IMR-90 (cell line): ENCODE measurements around the gene THAP6. TPM values are rescaled to one million over a fixed set of nuclear protein-coding genes. Genes with fewer than 3 reads are reported as not detected.

Experiments
- ATAC-seq: fragments of 200-7000 bp; cut with Tn5 transposase; 2 replicates; pipeline ENCODE4 v1.9.1; 2020; ENCODE audit warnings: low read depth, mild to moderate bottlenecking, moderate library complexity
- BruUV-seq: library from RNA; stranded (reverse); fragments of 400-500 nt; replicated peaks from 2 replicates; lab custom pipeline; 2021; lab: Mats Ljungman, UMichigan
- CTCF ChIA-PET: fragments of 300-600 bp; formaldehyde crosslinking; extraction: SDS; loops from one replicate; lab custom pipeline; 2021; ENCODE audit warnings: antibody characterized with exemption; lab: Yijun Ruan, JAX
- POLR2A ChIA-PET: fragments of 300-600 bp; sonication (Branson Sonifier 250); formaldehyde crosslinking; loops from one replicate; lab custom pipeline; 2022; ENCODE audit warnings: antibody characterized with exemption; ENCODE audit not compliant: unreplicated experiment; lab: Charles Lee
- DNase-seq: peaks from one replicate; pipeline ENCODE4 v3.0.0; 2013
- H2AFZ ChIP-seq: replicated peaks from 2 replicates; pipeline ENCODE3; 2013; ENCODE audit warnings: low read length, mild to moderate bottlenecking; ENCODE audit not compliant: poor library complexity
- H2AK5ac ChIP-seq: 2 replicates; pipeline ENCODE4 v1.6.1; 2013; ENCODE audit warnings: low read depth, low read length, inconsistent platforms
- H2AK9ac ChIP-seq: replicated peaks from 2 replicates; pipeline ENCODE3; 2013; ENCODE audit warnings: mild to moderate bottlenecking, low read depth, low read length, moderate library complexity; ENCODE audit not compliant: poor library complexity
- H2BK120ac ChIP-seq: 2 replicates; pipeline ENCODE4 v1.6.1; 2013; ENCODE audit warnings: low read depth, low read length, inconsistent platforms
- H2BK15ac ChIP-seq: 3 replicates; pipeline ENCODE4 v1.6.1; 2013; ENCODE audit warnings: low read depth, low read length, inconsistent platforms
- H2BK20ac ChIP-seq: 2 replicates; pipeline ENCODE4 v1.6.1; 2013; ENCODE audit warnings: low read depth, mild to moderate bottlenecking, inconsistent platforms, low read length, moderate library complexity
- H2BK5ac ChIP-seq: 2 replicates; pipeline ENCODE4 v1.6.1; 2013; ENCODE audit warnings: mild to moderate bottlenecking, low read depth, low read length, inconsistent platforms; ENCODE audit not compliant: poor library complexity, severe bottlenecking
- H3K14ac ChIP-seq: replicated peaks from 2 replicates; pipeline ENCODE4 v1.6.1; 2013; ENCODE audit warnings: low read depth, low read length, inconsistent platforms
- H3K18ac ChIP-seq: 2 replicates; pipeline ENCODE4 v1.6.1; 2013; ENCODE audit warnings: low read depth, low read length, control low read depth
- H3K23ac ChIP-seq: 2 replicates; pipeline ENCODE4 v1.6.1; 2013; ENCODE audit warnings: low read depth, low read length, inconsistent platforms
- H3K27ac ChIP-seq: 2 replicates; pipeline ENCODE4 v1.5.1; 2013; ENCODE audit warnings: mild to moderate bottlenecking, control low read depth, low read length; ENCODE audit not compliant: insufficient read depth
- H3K27me3 ChIP-seq: 2 replicates; pipeline ENCODE4 v1.6.1; 2013; ENCODE audit warnings: low read length; ENCODE audit not compliant: control insufficient read depth, insufficient read depth
- H3K36me3 ChIP-seq: 2 replicates; pipeline ENCODE4 v1.6.1; 2013; ENCODE audit warnings: low read length, mixed read lengths; ENCODE audit not compliant: control insufficient read depth, insufficient read depth
- H3K4ac ChIP-seq: 2 replicates; pipeline ENCODE4 v1.6.1; 2013; ENCODE audit warnings: low read depth, low read length, inconsistent platforms
- H3K4me1 ChIP-seq: 2 replicates; pipeline ENCODE4 v1.6.1; 2013; ENCODE audit warnings: low read length, mixed read lengths; ENCODE audit not compliant: control insufficient read depth, insufficient read depth
- H3K4me2 ChIP-seq: 2 replicates; pipeline ENCODE4 v1.6.1; 2013; ENCODE audit warnings: low read depth, mild to moderate bottlenecking, control low read depth, low read length, moderate library complexity
- H3K4me3 ChIP-seq: 2 replicates; pipeline ENCODE4 v1.5.1; 2013; ENCODE audit warnings: low read depth, mild to moderate bottlenecking, control low read depth, low read length, moderate library complexity; ENCODE audit not compliant: insufficient read depth
- H3K56ac ChIP-seq: 2 replicates; pipeline ENCODE4 v1.6.1; 2013; ENCODE audit warnings: low read length, inconsistent platforms; ENCODE audit not compliant: insufficient read depth; ENCODE audit errors: extremely low read depth
- H3K79me1 ChIP-seq, 2 experiments: 2 replicates each; pipeline ENCODE4 v1.6.1; 2013; ENCODE audit warnings: low read length in 2 of 2, inconsistent platforms in 1 of 2, low read depth in 1 of 2
- H3K9ac ChIP-seq: 2 replicates; pipeline ENCODE4 v1.6.1; 2013; ENCODE audit warnings: low read depth, low read length, control low read depth
- H3K9me1 ChIP-seq: 2 replicates; pipeline ENCODE4 v1.6.1; 2013; ENCODE audit warnings: low read length, inconsistent platforms; ENCODE audit not compliant: insufficient read depth
- H3K9me3 ChIP-seq: 2 replicates; pipeline ENCODE4 v1.6.1; 2013; ENCODE audit warnings: low read length; ENCODE audit not compliant: control insufficient read depth, insufficient read depth
- H4K20me1 ChIP-seq: 2 replicates; pipeline ENCODE4 v1.6.1; 2013; ENCODE audit warnings: low read length, inconsistent platforms; ENCODE audit not compliant: insufficient read depth
- H4K5ac ChIP-seq: 2 replicates; pipeline ENCODE4 v1.6.1; 2013; ENCODE audit warnings: mild to moderate bottlenecking, low read depth, low read length, control low read depth
- H4K8ac ChIP-seq, 2 experiments: 2 replicates each; pipeline ENCODE4 v1.6.1; 2013; ENCODE audit warnings: low read depth in 2 of 2, low read length in 2 of 2, control low read depth in 1 of 2, inconsistent platforms in 1 of 2
- H4K91ac ChIP-seq: 2 replicates; pipeline ENCODE4 v1.6.1; 2013; ENCODE audit warnings: low read depth, low read length, inconsistent platforms; ENCODE audit not compliant: insufficient read depth
- BHLHE40 ChIP-seq: fragments of 150-350 bp; IDR thresholded peaks from 2 replicates; pipeline ENCODE4 v1.6.1; 2016; ENCODE audit warnings: mild to moderate bottlenecking, low read depth, low read length
- CEBPB ChIP-seq: IDR thresholded peaks from 2 replicates; pipeline ENCODE4 v1.6.1; 2012; ENCODE audit warnings: low read depth, low read length, improper control_type of control experiment
- CHD1 ChIP-seq: IDR thresholded peaks from 2 replicates; pipeline ENCODE4 v1.6.1; 2012; ENCODE audit warnings: low read depth, low read length, improper control_type of control experiment
- CTCF ChIP-seq: conservative IDR thresholded peaks from 2 replicates; pipeline ENCODE4 v1.5.1; 2012; ENCODE audit warnings: mild to moderate bottlenecking, low read depth, low read length, improper control_type of control experiment
- ELK1 ChIP-seq: fragments of 150-350 bp; IDR thresholded peaks from 2 replicates; pipeline ENCODE4 v1.6.1; 2016; ENCODE audit warnings: low read depth, mild to moderate bottlenecking, low read length, moderate library complexity, borderline replicate concordance
- FOS ChIP-seq: fragments of 150-350 bp; IDR thresholded peaks from 2 replicates; pipeline ENCODE4 v1.6.1; 2016; ENCODE audit warnings: low read depth, low read length
- MAFK ChIP-seq: IDR thresholded peaks from 2 replicates; pipeline ENCODE4 v1.6.1; 2012; ENCODE audit warnings: low read depth, low read length, improper control_type of control experiment
- MAZ ChIP-seq: IDR thresholded peaks from 2 replicates; pipeline ENCODE4 v1.6.1; 2012; ENCODE audit warnings: low read depth, mild to moderate bottlenecking, low read length, improper control_type of control experiment, moderate library complexity, borderline replicate concordance
- MXI1 ChIP-seq: IDR thresholded peaks from 2 replicates; pipeline ENCODE4 v1.6.1; 2012; ENCODE audit warnings: low read depth, mild to moderate bottlenecking, low read length, moderate library complexity, borderline replicate concordance
- NFE2L2 ChIP-seq: fragments of 150-350 bp; IDR thresholded peaks from 2 replicates; pipeline ENCODE4 v1.6.1; 2016; ENCODE audit warnings: low read depth, mild to moderate bottlenecking, low read length
- POLR2A ChIP-seq: IDR thresholded peaks from 2 replicates; pipeline ENCODE4 v1.6.1; 2012; ENCODE audit warnings: mild to moderate bottlenecking, low read depth, low read length
- RAD21 ChIP-seq: IDR thresholded peaks from 2 replicates; pipeline ENCODE4 v1.6.1; 2012; ENCODE audit warnings: low read length, improper control_type of control experiment
- RCOR1 ChIP-seq: IDR thresholded peaks from 2 replicates; pipeline ENCODE4 v1.6.1; 2012; ENCODE audit warnings: mild to moderate bottlenecking, low read length, improper control_type of control experiment; ENCODE audit not compliant: insufficient replicate concordance
- RFX5 ChIP-seq: IDR thresholded peaks from 2 replicates; pipeline ENCODE4 v1.8.0; 2012; ENCODE audit warnings: low read depth, mild to moderate bottlenecking, low read length, moderate library complexity
- SMC3 ChIP-seq: fragments of 150-350 bp; IDR thresholded peaks from 2 replicates; pipeline ENCODE4 v1.6.1; 2016; ENCODE audit warnings: low read depth, mild to moderate bottlenecking, antibody characterized with exemption, low read length, moderate library complexity
- USF2 ChIP-seq: fragments of 150-350 bp; IDR thresholded peaks from 2 replicates; pipeline ENCODE4 v1.6.1; 2017; ENCODE audit warnings: mild to moderate bottlenecking, antibody characterized with exemption, low read length, low read depth
- WGBS, 2 experiments: methylation state at CpG; one replicate each; pipeline versions ENCODE4 v1.1.5 to v1.1.7; 2013; ENCODE audit warnings: missing lambda C conversion rate in 2 of 2; ENCODE audit not compliant: insufficient read length in 1 of 2; ENCODE audit errors: extremely low coverage in 2 of 2; 5-methylcytosine and 5-hydroxymethylcytosine counted together
- dilution Hi-C: fragments of 300-500 bp; cut with HindIII; formaldehyde crosslinking; loops from one replicate; pipeline ENCODE4 v1.14.3; 2018; ENCODE audit warnings: low sequenced_read_pairs; ENCODE audit not compliant: unreplicated experiment
- in situ Hi-C: fragments of 300-500 bp; cut with MboI; formaldehyde crosslinking; loops from 3 replicates; pipeline ENCODE4 v1.14.3; 2019; ENCODE audit warnings: low sequenced_read_pairs, inconsistent platforms, mixed read lengths
- intact Hi-C: fragments of 100-400 bp; cut with micrococcal nuclease; formaldehyde crosslinking; loops from 2 replicates; pipeline ENCODE4 v1.10.0; 2022
- polyA plus RNA-seq, 3 experiments: library from polyadenylated mRNA; depleted of rRNA; stranded (reverse); fragments of >200 nt; gene quantifications; 2 replicates each; pipeline ENCODE4 v1.2.3, GENCODE V29; 2012; ENCODE audit warnings: low replicate concordance in 1 of 3
- total RNA-seq: library from RNA; depleted of rRNA; stranded (reverse); fragments of >200 nt; gene quantifications from 2 replicates; pipeline ENCODE4 v1.2.3, GENCODE V29; 2012

THAP6 gene
- total and polyA plus RNA-seq, 2 of the 4 experiments (the other 2 are of a cell fraction), result 6.3 to 7.0 TPM

- Histone ChIP-seq H3K18ac (no peak overlapping the region), H3K4ac (no peak overlapping the region), H4K91ac (no peak overlapping the region), H3K27ac (no peak overlapping the region), H3K4me3 (no peak overlapping the region), H2BK5ac (no peak overlapping the region), H3K23ac (no peak overlapping the region), H2AK9ac (no peak overlapping the region), H2BK120ac (no peak overlapping the region), H4K20me1 (no peaks in the 10 kb centered on the region), H3K4me1 (no peaks in the 10 kb centered on the region), H3K14ac (no peak overlapping the region), H2AK5ac (no peak overlapping the region), H3K36me3 (peaks cover 15% of the 10 kb centered on the region), H2BK15ac (no peak overlapping the region), H3K9me1 (no peaks in the 10 kb centered on the region), H4K8ac (no peak overlapping the region), H4K5ac (no peak overlapping the region), H3K79me1 (peaks cover 3% of the 10 kb centered on the region in 2 experiments; a peak in 1 of 4 replicates), H3K4me2 (no peak overlapping the region), H3K27me3 (no peaks in the 10 kb centered on the region), H3K9me3 (no peaks in the 10 kb centered on the region), H3K9ac (no peak overlapping the region), H2BK20ac (no peak overlapping the region), H2AFZ (no peak overlapping the region), H3K56ac (no peak overlapping the region)
- ATAC-seq (no peak), DNase-seq (no peak)
- in situ Hi-C loops, result no loop called here
- no TSS peak for BruUV-seq
- no CpG with 5 or more reads among the region's 2 CpGs for WGBS, 2 experiments
- TF ChIP-seq RFX5 (no peak), POLR2A (no peak), MAFK (no peak), SMC3 (no peak), USF2 (no peak), MXI1 (no peak), RAD21 (no peak), MAZ (no peak), BHLHE40 (no peak), NFE2L2 (no peak), ELK1 (no peak), CTCF (no peak), RCOR1 (no peak), CEBPB (no peak), FOS (no peak), CHD1 (no peak)
- dilution Hi-C loops, result no loop called here
- intact Hi-C loops, result no loop called here
- CTCF ChIA-PET, result interaction anchor here (0.6 kb wide), 1 partner anchor 550 kb away, joined by 3 read pairs; no protein-coding TSS in a partner anchor
- POLR2A ChIA-PET, result no interaction called here
Observed at GRCh38 chr4:75530556-75531322, 16.5 kb downstream of the THAP6 start.
